ENCODE results near the gene OSBP. TPM values are rescaled to one million over a fixed set of nuclear protein-coding genes. Genes with fewer than 3 reads are reported as not detected.

OSBP gene
- total and polyA plus RNA-seq, 9 of the 15 experiments (the other 6 are each of a cell fraction or from before 2014, with no cell fraction given) = 11.7 to 49.0 (median 28.7) TPM

- TF ChIP-seq ZBTB11 (CRISPR knock-in tag; IDR thresholded peaks at IDR 0.05) = peak in 1 of 3 experiments; percentile 75; a peak in 1 of 6 replicates
- 0 out of 2 replicates have a peak, but pooled peaks have one; percentile 14 for TF ChIP-seq FOXJ2 (tag; IDR thresholded peaks at IDR 0.05)
- TF ChIP-seq ZNF174 (CRISPR knock-in tag; IDR thresholded peaks at IDR 0.05) = no peak
- TF ChIP-seq SOX6 (IDR thresholded peaks at IDR 0.05) = peak; percentile 71; the same call in 1 of the 2 replicates
- 0 out of 4 replicates have a peak, but pooled peaks of 1 of the 2 experiments have one; percentile 21 for TF ChIP-seq SIN3A (IDR thresholded peaks at IDR 0.05; ENCODE audit: borderline replicate concordance in 2 of 2, control insufficient read depth in 1 of 2, low read depth in 2 of 2, low read length in 2 of 2)
- TF ChIP-seq TCF7 (IDR thresholded peaks at IDR 0.05; ENCODE audit: borderline replicate concordance) = peak; percentile 31; the same call in 1 of the 2 replicates
- peak; percentile 54; the same call in 1 of the 2 replicates for TF ChIP-seq ZNF175 (CRISPR knock-in tag; IDR thresholded peaks at IDR 0.05; ENCODE audit: low read depth)
- TF ChIP-seq SMARCC2 (IDR thresholded peaks at IDR 0.05; ENCODE audit: low read depth) = peak; percentile 57; the same call in 1 of the 2 replicates
- peak; percentile 77 for TF ChIP-seq NR2C1 (IDR thresholded peaks at IDR 0.05)
- peak; percentile 54 for TF ChIP-seq NR2C1 (tag; IDR thresholded peaks at IDR 0.05)
- TF ChIP-seq ARID1B (IDR thresholded peaks at IDR 0.05) = peak; percentile 88
- TF ChIP-seq ETS1 (conservative IDR thresholded peaks at IDR 0.05; ENCODE audit: control insufficient read depth, low read depth, low read length) = 0 out of 2 replicates have a peak, but pooled peaks have one; percentile 23
- TF ChIP-seq ZNF444 (CRISPR knock-in tag; IDR thresholded peaks at IDR 0.05) = 0 out of 2 replicates have a peak, but pooled peaks have one; percentile 19
- peak; percentile 99 for TF ChIP-seq POLR2B (IDR thresholded peaks at IDR 0.05; ENCODE audit: low read depth, partially characterized antibody)
- TF ChIP-seq KLF1 (tag; IDR thresholded peaks at IDR 0.05) = no peak
- TF ChIP-seq ZC3H8 (IDR thresholded peaks at IDR 0.05) = peak; percentile 56; the same call in 1 of the 2 replicates
- peak in 1 of 2 experiments; percentile 15; a peak in 1 of 4 replicates for TF ChIP-seq ZMIZ1 (IDR thresholded peaks at IDR 0.05; ENCODE audit: low read depth in 2 of 2, low read length in 2 of 2)
- TF ChIP-seq RBBP5 (IDR thresholded peaks at IDR 0.05; ENCODE audit: borderline replicate concordance, insufficient read depth, low read length, poor library complexity, severe bottlenecking) = peak; percentile 54
Observed at GRCh38 chr11:59545179-59546020, 70.2 kb downstream of the OSBP start (continued).

Measured in K562 (cell line).